ENCODE measurements around the gene LCNL1.

LCNL1 gene

GRCh38 chr9:137011156-137011555, 28.4 kb downstream of the LCNL1 start:
- DNase-seq (ENCODE audit: insufficient read length, low spot score) (no peak), FAIRE-seq (no peak)
- TF ChIP-seq, protein P1, sequence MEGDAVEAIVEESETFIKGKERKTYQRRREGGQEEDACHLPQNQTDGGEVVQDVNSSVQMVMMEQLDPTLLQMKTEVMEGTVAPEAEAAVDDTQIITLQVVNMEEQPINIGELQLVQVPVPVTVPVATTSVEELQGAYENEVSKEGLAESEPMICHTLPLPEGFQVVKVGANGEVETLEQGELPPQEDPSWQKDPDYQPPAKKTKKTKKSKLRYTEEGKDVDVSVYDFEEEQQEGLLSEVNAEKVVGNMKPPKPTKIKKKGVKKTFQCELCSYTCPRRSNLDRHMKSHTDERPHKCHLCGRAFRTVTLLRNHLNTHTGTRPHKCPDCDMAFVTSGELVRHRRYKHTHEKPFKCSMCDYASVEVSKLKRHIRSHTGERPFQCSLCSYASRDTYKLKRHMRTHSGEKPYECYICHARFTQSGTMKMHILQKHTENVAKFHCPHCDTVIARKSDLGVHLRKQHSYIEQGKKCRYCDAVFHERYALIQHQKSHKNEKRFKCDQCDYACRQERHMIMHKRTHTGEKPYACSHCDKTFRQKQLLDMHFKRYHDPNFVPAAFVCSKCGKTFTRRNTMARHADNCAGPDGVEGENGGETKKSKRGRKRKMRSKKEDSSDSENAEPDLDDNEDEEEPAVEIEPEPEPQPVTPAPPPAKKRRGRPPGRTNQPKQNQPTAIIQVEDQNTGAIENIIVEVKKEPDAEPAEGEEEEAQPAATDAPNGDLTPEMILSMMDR (IDR thresholded peaks at IDR 0.05; ENCODE audit: insufficient read depth, missing control alignments), result no peak

- DNase-seq (ENCODE audit: insufficient read length, low spot score) (no peak), FAIRE-seq (no peak)
- TF ChIP-seq, protein P1 (IDR thresholded peaks at IDR 0.05; ENCODE audit: insufficient read depth, missing control alignments), result no peak
Observed at GRCh38 chr9:137011907-137012675, 29.3 kb downstream of the LCNL1 start.

DNA sequence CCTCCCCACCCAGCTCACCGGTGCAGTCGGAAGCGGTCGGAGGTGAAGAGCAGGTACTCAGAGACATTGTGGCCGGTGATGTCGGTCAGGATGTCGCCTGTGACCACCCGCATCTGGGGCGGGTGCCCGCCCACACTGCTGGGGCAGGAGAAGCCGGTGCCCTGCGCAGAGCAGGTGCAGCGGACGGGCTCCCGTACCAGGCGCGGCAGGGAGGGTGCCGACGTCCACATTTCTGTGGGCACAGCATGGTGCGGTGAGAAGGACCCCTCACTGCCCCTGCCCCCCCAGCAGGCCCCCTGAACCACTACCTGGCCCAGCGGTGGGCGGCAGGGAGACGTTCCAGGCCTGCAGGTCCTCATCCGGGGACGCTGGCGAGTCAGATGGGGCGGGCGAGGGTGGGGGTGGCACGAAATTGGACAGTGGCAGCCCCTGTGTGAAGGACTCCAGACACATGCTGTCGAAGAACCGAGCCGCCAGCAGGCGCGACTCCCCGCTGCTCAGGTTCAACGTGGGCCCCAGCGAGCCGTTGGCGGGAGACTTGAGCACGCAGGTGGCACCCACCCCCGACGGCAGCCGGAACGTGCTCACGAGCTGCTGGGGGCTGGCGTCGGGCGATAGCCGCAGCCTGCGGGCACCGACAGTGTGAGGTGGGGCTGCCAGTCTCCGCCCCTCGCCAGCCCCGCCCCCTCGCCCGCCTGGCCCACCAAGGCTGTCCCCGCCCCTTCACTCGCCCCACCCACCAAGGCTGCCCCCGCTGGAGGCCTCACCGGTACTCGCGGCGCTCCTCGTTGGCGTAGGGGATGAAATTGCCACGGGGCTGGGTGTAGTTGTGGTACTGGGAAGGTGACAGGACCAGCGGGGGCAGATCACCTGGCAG, 30.1 kb downstream of the LCNL1 start:
- FAIRE-seq (no peak), DNase-seq (ENCODE audit: insufficient read length, low spot score) (no peak)
- TF ChIP-seq, protein P1 (IDR thresholded peaks at IDR 0.05; ENCODE audit: insufficient read depth, missing control alignments), result no peak

GRCh38 chr9:137013571-137013940, 30.8 kb downstream of the LCNL1 start:
- TF ChIP-seq, protein P1 (IDR thresholded peaks at IDR 0.05; ENCODE audit: insufficient read depth, missing control alignments), result no peak
- no peak for FAIRE-seq
- no peak for DNase-seq (ENCODE audit: insufficient read length, low spot score)

- FAIRE-seq, result no peak
- TF ChIP-seq, protein P1 (IDR thresholded peaks at IDR 0.05; ENCODE audit: insufficient read depth, missing control alignments), result no peak
- no peak for DNase-seq (ENCODE audit: insufficient read length, low spot score)
Observed at GRCh38 chr9:137014166-137014565, 31.4 kb downstream of the LCNL1 start.

GRCh38 chr9:137014776-137015539, 32.2 kb downstream of the LCNL1 start:
- TF ChIP-seq, protein P1 (IDR thresholded peaks at IDR 0.05; ENCODE audit: insufficient read depth, missing control alignments), result no peak
- FAIRE-seq (no peak), DNase-seq (ENCODE audit: insufficient read length, low spot score) (no peak)
